ENCODE data around the gene DYSF. TPM values are rescaled to one million over a fixed set of nuclear protein-coding genes. Genes with fewer than 3 reads are reported as not detected.

DYSF gene
- total and polyA plus RNA-seq, 2 donors (not counting 1 experiment from before 2014, with no cell fraction given), result 0.17 to 0.43 TPM

- intact Hi-C loops (cut with micrococcal nuclease), result no loop called here
- WGBS (ENCODE audit: insufficient coverage), result 97% methylated on average over 7 of the region's 7 CpGs
- no peak overlapping the region for H3K9ac ChIP-seq (ENCODE audit: low read length)
- no peak overlapping the region for H3K4me3 ChIP-seq (ENCODE audit: control extremely low read depth in 1 of 5, extremely low read depth in 1 of 5, insufficient read depth in 1 of 5, low read depth in 2 of 5, low read length in 4 of 5)
- H3K4me1 ChIP-seq (ENCODE audit: control insufficient read depth in 2 of 2, insufficient read depth in 2 of 2, low read length in 2 of 2), result no peaks in the 10 kb centered on the region
- DNase-seq, result no peak
- H3K27me3 ChIP-seq (replicated peaks in 1 of 4; ENCODE audit: control extremely low read depth in 1 of 4, control insufficient read depth in 3 of 4, insufficient read depth in 4 of 4, low read length in 3 of 4), result peaks cover 0 to 7% (median 0%) of the 10 kb centered on the region in 4 experiments
- Mint-ChIP-seq H3K4me3 (no peak overlapping the region), H3K27ac (no peak overlapping the region), H3K9me3 (ENCODE audit: insufficient read depth) (no peaks in the 10 kb centered on the region), H3K27me3 (peaks cover 5% of the 10 kb centered on the region), H3K4me1 (no peaks in the 10 kb centered on the region)
- ChIA-PET CTCF (interaction anchor here (1.7 kb wide), 1 partner anchor 13 kb away, joined by 4 read pairs; no protein-coding TSS in a partner anchor), POLR2A (no interaction called here)
- H3K9me3 ChIP-seq (ENCODE audit: control extremely low read depth in 1 of 3, control insufficient read depth in 2 of 3, insufficient read depth in 1 of 3, low read length in 2 of 3), result no peaks in the 10 kb centered on the region
- H4K20me1 ChIP-seq (ENCODE audit: control insufficient read depth, insufficient read depth, low read length, poor library complexity, severe bottlenecking), result no peaks in the 10 kb centered on the region
- no peak overlapping the region for H3K27ac ChIP-seq (ENCODE audit: low read length in 2 of 2)
- no peaks in the 10 kb centered on the region for H3K79me2 ChIP-seq (ENCODE audit: control insufficient read depth, insufficient read depth, low read length)
- no peak for ATAC-seq (ENCODE audit: low read depth)
- H2AFZ ChIP-seq (ENCODE audit: insufficient read depth, low read depth, low read length, poor library complexity, severe bottlenecking), result no peak overlapping the region
- no peak overlapping the region for H3K4me2 ChIP-seq (replicated peaks; ENCODE audit: low read depth, low read length, poor library complexity, severe bottlenecking)
- no peak for TF ChIP-seq EZH2 (IDR thresholded peaks at IDR 0.05; ENCODE audit: borderline replicate concordance, insufficient read depth, low read depth, low read length, poor library complexity, severe bottlenecking)
- no peak for TF ChIP-seq CTCF (IDR thresholded peaks at IDR 0.05)
- no peaks in the 10 kb centered on the region for H3K36me3 ChIP-seq (replicated peaks in 1 of 2; ENCODE audit: control extremely low read depth in 1 of 2, control insufficient read depth in 1 of 2, extremely low read depth in 1 of 2, insufficient read depth in 2 of 2, low read length in 1 of 2)
Observed at GRCh38 chr2:71610671-71611070, 157.3 kb downstream of the DYSF start.

GRCh38 chr2:71611247-71611646 lies 157.9 kb downstream of the DYSF start:
- Histone ChIP-seq H3K36me3 (replicated peaks in 1 of 2; ENCODE audit: control extremely low read depth in 1 of 2, control insufficient read depth in 1 of 2, extremely low read depth in 1 of 2, insufficient read depth in 2 of 2, low read length in 1 of 2) (no peaks in the 10 kb centered on the region), H3K9me3 (ENCODE audit: control extremely low read depth in 1 of 3, control insufficient read depth in 2 of 3, insufficient read depth in 1 of 3, low read length in 2 of 3) (no peaks in the 10 kb centered on the region), H2AFZ (ENCODE audit: insufficient read depth, low read depth, low read length, poor library complexity, severe bottlenecking) (no peak overlapping the region), H4K20me1 (ENCODE audit: control insufficient read depth, insufficient read depth, low read length, poor library complexity, severe bottlenecking) (no peaks in the 10 kb centered on the region), H3K9ac (ENCODE audit: low read length) (no peak overlapping the region), H3K4me2 (replicated peaks; ENCODE audit: low read depth, low read length, poor library complexity, severe bottlenecking) (no peak overlapping the region), H3K27ac (ENCODE audit: low read length in 2 of 2) (no peak overlapping the region), H3K4me3 (ENCODE audit: control extremely low read depth in 1 of 5, extremely low read depth in 1 of 5, insufficient read depth in 1 of 5, low read depth in 2 of 5, low read length in 4 of 5) (no peak overlapping the region), H3K27me3 (replicated peaks in 1 of 4; ENCODE audit: control extremely low read depth in 1 of 4, control insufficient read depth in 3 of 4, insufficient read depth in 4 of 4, low read length in 3 of 4) (peaks cover 0 to 6% (median 0%) of the 10 kb centered on the region in 4 experiments), H3K4me1 (ENCODE audit: control insufficient read depth in 2 of 2, insufficient read depth in 2 of 2, low read length in 2 of 2) (no peaks in the 10 kb centered on the region), H3K79me2 (ENCODE audit: control insufficient read depth, insufficient read depth, low read length) (no peaks in the 10 kb centered on the region)
- Mint-ChIP-seq H3K27me3 (peaks cover 9% of the 10 kb centered on the region), H3K4me3 (no peak overlapping the region), H3K27ac (no peak overlapping the region), H3K4me1 (no peaks in the 10 kb centered on the region), H3K9me3 (ENCODE audit: insufficient read depth) (no peaks in the 10 kb centered on the region)
- ChIA-PET POLR2A (no interaction called here), CTCF (no interaction called here)
- WGBS (ENCODE audit: insufficient coverage), result 92% methylated on average over 12 of the region's 12 CpGs
- ATAC-seq (ENCODE audit: low read depth) (no peak), DNase-seq (no peak)
- TF ChIP-seq EZH2 (IDR thresholded peaks at IDR 0.05; ENCODE audit: borderline replicate concordance, insufficient read depth, low read depth, low read length, poor library complexity, severe bottlenecking) (no peak), CTCF (IDR thresholded peaks at IDR 0.05) (no peak)
- intact Hi-C loops (cut with micrococcal nuclease), result no loop called here

All from B cell (primary cell).